ENCODE data around the gene ESRRG.

ESRRG gene

GRCh38 chr1:216626394-216627067 lies 96.7 kb downstream of the ESRRG start:
- no peak for DNase-seq

- DNase-seq = no peak
These were observed 101.7 kb downstream of the ESRRG start for GRCh38 chr1:216621536-216621935.

- no peak for DNase-seq
These were observed 106.0 kb downstream of the ESRRG start for GRCh38 chr1:216617081-216617875.

GRCh38 chr1:216616425-216616824 lies 106.8 kb downstream of the ESRRG start:
- no peak for DNase-seq

GRCh38 chr1:216614011-216614934 lies 109.0 kb downstream of the ESRRG start:
- no peak for DNase-seq

GRCh38 chr1:216612291-216612690 lies 110.9 kb downstream of the ESRRG start:
- no peak for DNase-seq

- no peak for DNase-seq
These were observed 116.0 kb downstream of the ESRRG start for GRCh38 chr1:216607067-216607697.

- DNase-seq = no peak
These were observed 117.1 kb downstream of the ESRRG start for GRCh38 chr1:216606047-216606637.

- DNase-seq = no peak
These were observed 118.5 kb downstream of the ESRRG start for GRCh38 chr1:216604771-216605170.

- DNase-seq = no peak
These were observed 122.3 kb downstream of the ESRRG start for GRCh38 chr1:216600730-216601609.

GRCh38 chr1:216599851-216600250 lies 123.4 kb downstream of the ESRRG start:
- no peak for DNase-seq

GRCh38 chr1:216598448-216598847 lies 124.8 kb downstream of the ESRRG start:
- no peak for DNase-seq

- no peak for DNase-seq
These were observed 126.9 kb downstream of the ESRRG start for GRCh38 chr1:216596281-216596862.

GRCh38 chr1:216587715-216588114 lies 135.5 kb downstream of the ESRRG start:
- no peak for DNase-seq

GRCh38 chr1:216582151-216582550 lies 141.1 kb downstream of the ESRRG start:
- DNase-seq = no peak

GRCh38 chr1:216580538-216581057 lies 142.6 kb downstream of the ESRRG start:
- DNase-seq = no peak

- DNase-seq = no peak
These were observed 146.8 kb downstream of the ESRRG start for GRCh38 chr1:216576234-216576937.

- no peak for DNase-seq
These were observed 156.5 kb downstream of the ESRRG start for GRCh38 chr1:216566641-216567205.

- DNase-seq = no peak
These were observed 160.1 kb downstream of the ESRRG start for GRCh38 chr1:216563087-216563486.

GRCh38 chr1:216562383-216562782 lies 160.8 kb downstream of the ESRRG start:
- no peak for DNase-seq

Data from stimulated activated CD4-positive, alpha-beta T cell treated with anti-CD3 and anti-CD28 coated beads, Interleukin-4, amount 100 ng/mL, for 24 hours (primary cell).